GM21367 (cell line): ENCODE data around the gene VGLL1.

ENCODE experiments used
- ATAC-seq: cut with Tn5 transposase; IDR thresholded peaks from one replicate; pipeline ENCODE4 v1.9.1; 2021; ENCODE audit not compliant: unreplicated experiment

The VGLL1 gene

GRCh38 chrX:136549226-136549625, 17.2 kb downstream of the VGLL1 start:
- ATAC-seq = no peak

- ATAC-seq = no peak
These were observed 19.4 kb downstream of the VGLL1 start for GRCh38 chrX:136551410-136551809.

- ATAC-seq = no peak
These were observed 23.7 kb downstream of the VGLL1 start for GRCh38 chrX:136555694-136556093.

- ATAC-seq = no peak
These were observed 40.0 kb downstream of the VGLL1 start for GRCh38 chrX:136572030-136572429.

- ATAC-seq = no peak
These were observed 42.5 kb downstream of the VGLL1 start for GRCh38 chrX:136574548-136574947.

GRCh38 chrX:136577552-136577951, 45.5 kb downstream of the VGLL1 start:
- peak; percentile 97 for ATAC-seq

GRCh38 chrX:136580316-136580715, 48.3 kb downstream of the VGLL1 start:
- ATAC-seq = no peak

GRCh38 chrX:136582624-136583023, 50.6 kb downstream of the VGLL1 start:
- no peak for ATAC-seq

GRCh38 chrX:136584545-136584944, 52.5 kb downstream of the VGLL1 start:
- no peak for ATAC-seq

GRCh38 chrX:136585262-136585661, 53.2 kb downstream of the VGLL1 start:
- ATAC-seq = no peak

GRCh38 chrX:136585960-136586359, 53.9 kb downstream of the VGLL1 start:
- ATAC-seq = no peak

GRCh38 chrX:136586386-136586785, 54.4 kb downstream of the VGLL1 start:
- no peak for ATAC-seq

- no peak for ATAC-seq
These were observed 55.5 kb downstream of the VGLL1 start for GRCh38 chrX:136587532-136587931.

- peak; percentile 59 for ATAC-seq
These were observed 56.0 kb downstream of the VGLL1 start for GRCh38 chrX:136588036-136588435.

- no peak for ATAC-seq
These were observed 58.0 kb downstream of the VGLL1 start for GRCh38 chrX:136589966-136590365.

- no peak for ATAC-seq
These were observed 65.3 kb downstream of the VGLL1 start for GRCh38 chrX:136597356-136597755.

GRCh38 chrX:136597954-136598353, 65.9 kb downstream of the VGLL1 start:
- ATAC-seq = no peak

- no peak for ATAC-seq
These were observed 66.6 kb downstream of the VGLL1 start for GRCh38 chrX:136598631-136599030.

- no peak for ATAC-seq
These were observed 68.0 kb downstream of the VGLL1 start for GRCh38 chrX:136600059-136600458.
